NCI-H2171 treated with DMSO at 0.1 percent for 48 hours (cell line): Measurements from ENCODE around the gene VASH1.
"Not testable (repeated sequence)": the region's sequence is repeated elsewhere in the genome, so short reads cannot be mapped to it uniquely, and the experiment has no call there.

ENCODE experiments used
- DNase-seq: peaks from one replicate; lab custom pipeline; 2025; lab: John Stamatoyannopoulos, UW

Gene VASH1

GRCh38 chr14:76761136-76761959, at the start of gene VASH1:
Gene VASH1, plus strand, starts transcription at chr14:76761468. Its CDS starts 1,354 bp downstream, at chr14:76762822.
- peak; percentile 57 for DNase-seq

DNA sequence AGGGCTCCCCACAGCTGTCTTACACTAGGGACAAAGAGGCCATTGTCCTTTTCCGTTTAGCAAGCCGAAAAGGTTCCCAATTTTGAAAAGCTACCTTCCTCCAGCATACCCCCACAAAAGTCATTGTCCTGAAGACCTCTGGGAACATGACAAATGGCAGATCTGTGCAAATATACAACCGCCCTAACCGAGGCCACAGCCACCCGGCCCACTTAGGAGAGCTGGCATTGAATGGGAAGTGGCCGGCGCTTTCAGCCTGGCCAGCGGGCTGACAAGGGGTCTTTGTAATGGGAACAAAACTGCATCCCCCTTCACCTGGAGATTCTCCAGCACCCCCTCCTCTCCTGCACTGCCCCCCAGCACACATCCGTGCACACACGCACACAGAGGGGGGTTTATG, 48.1 kb upstream of the VASH1 start:
- DNase-seq: no peak

- DNase-seq: no peak
Observed at GRCh38 chr14:76714470-76714869, 46.8 kb upstream of the VASH1 start.

DNA sequence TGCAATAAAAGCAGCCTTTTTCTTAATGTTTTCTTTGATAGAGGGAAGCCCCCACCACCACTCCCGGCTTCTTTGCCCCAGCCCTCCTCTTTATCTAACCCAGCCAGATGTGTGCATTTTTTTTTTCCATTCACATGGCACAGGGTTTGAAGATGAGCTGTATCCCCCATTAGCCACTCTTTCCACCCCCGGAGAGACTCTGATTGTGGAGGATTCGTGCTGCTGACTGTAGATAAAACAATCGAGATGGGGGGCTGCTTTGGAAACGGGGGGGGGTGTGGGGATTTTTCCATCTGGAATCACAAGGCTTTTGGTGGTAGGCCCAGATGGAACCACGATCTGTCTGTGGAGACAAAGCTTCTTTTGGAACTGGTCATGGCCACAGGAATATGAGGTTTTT, 46.2 kb upstream of the VASH1 start:
- peak; percentile 9 for DNase-seq

DNA sequence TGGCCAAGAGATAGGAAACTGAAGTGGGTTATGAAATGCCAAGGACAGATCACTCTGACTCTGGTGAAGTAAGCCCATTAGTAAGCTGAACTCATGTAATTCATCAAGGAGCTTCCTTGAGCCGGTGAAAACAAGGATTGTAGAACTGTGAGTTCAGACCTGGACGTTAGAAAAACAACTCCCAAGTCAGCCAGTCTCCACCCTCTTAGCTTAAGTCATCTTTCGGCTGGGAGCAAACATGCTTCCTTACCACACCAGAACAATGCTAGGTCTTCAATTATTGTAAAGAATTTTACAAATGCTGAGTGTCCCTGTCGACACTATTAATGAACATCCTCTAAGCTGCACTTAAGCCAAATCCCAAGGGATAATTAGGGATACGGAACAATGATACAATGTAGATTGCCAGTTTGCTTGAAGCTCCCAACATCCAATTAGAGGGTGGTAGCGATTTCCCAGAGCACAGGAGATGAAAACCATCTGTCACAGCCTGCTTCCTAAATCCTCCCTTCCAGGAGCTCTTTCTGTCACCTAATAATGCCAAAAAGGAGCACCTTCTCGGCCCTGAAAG, 45.7 kb upstream of the VASH1 start:
- peak; percentile 93 for DNase-seq

DNA sequence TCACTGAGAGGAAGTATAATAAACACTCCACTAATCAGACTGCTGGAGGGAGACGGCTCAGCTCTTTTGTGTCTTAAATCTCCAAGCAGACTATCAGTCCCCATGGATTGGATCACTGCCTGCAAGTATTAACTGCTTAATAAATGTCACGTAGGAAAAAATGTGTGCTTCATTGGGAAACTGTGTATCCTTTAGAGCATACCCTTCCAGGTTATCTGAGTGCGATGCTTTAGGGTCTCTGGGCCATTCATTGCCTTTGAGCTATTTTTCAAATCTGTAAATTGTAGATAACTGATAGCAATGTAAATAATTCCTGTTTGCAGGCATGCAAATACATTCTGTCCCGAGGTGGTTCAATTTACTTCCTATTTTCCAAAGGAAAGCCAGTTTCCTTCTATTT, 45.0 kb upstream of the VASH1 start:
- no peak for DNase-seq

GRCh38 chr14:76717508-76718290, 43.6 kb upstream of the VASH1 start:
- DNase-seq: peak; percentile 18

GRCh38 chr14:76718306-76719040, 42.8 kb upstream of the VASH1 start:
- no peak for DNase-seq

DNA sequence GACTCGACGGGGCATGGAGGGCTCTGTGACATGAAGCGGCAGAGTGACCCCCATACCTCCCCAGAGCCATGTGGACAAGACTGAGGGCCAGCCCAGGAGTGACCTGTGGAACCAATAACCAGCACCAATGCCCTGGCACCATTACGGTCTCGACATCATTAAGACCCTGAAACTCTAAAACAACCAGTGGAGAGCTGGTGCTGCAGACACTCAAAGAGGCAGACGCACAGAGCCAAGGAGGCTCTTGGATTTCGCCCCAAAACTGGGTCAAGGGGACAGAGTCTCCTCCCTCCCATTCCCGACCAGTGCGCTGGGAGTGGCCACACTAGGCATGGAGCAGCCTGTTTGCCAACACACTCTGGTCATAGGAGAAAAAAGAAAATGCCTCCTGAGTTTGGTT, 41.6 kb upstream of the VASH1 start:
- no peak for DNase-seq

- peak; percentile 88 for DNase-seq
Observed at GRCh38 chr14:76720382-76720813, 40.9 kb upstream of the VASH1 start.

GRCh38 chr14:76721506-76721905, 39.8 kb upstream of the VASH1 start:
- not testable (repeated sequence) for DNase-seq

- DNase-seq: no peak
Observed at GRCh38 chr14:76724651-76725550, 36.4 kb upstream of the VASH1 start.

DNA sequence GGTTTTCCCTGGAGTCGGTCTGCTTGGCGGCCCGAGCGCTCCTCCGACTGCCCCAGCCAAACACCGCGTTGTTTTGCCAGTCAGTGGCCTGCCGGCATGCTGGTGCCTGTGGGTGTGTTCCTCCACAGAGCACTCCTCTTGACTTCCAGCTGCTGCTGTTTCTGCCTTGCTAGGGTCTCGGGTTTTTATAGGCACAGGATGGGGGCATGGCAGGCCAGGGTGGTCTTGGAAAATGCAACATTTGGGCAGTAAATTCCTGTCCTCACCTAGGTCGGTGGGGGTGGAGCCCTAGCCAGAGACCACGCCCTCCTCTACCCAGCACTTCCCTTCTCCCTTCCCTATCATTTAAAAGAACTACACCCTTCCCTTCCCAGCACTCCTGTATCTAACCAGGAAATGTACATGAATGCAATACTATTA, 34.7 kb upstream of the VASH1 start:
- DNase-seq: peak; percentile 48

DNA sequence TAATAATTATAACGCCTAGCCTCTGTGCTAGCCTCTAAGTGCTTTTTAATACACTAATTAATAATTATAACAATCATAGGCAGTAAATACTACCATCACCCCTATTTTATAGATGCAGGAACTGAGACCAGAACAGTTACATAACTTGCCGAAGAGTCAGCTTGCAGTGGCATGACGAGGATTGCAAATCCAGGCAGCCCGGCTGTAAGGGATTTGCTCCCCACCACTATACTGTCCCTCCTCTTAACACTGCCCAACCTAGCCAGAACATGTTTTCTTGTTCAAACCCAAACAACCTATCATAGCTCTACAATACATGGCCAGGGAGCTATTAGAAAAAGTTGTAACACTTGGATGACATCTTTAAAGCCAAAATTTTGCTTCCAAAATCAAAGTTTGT, 33.9 kb upstream of the VASH1 start:
- DNase-seq: no peak

GRCh38 chr14:76727901-76728300, 33.4 kb upstream of the VASH1 start:
- no peak for DNase-seq

DNA sequence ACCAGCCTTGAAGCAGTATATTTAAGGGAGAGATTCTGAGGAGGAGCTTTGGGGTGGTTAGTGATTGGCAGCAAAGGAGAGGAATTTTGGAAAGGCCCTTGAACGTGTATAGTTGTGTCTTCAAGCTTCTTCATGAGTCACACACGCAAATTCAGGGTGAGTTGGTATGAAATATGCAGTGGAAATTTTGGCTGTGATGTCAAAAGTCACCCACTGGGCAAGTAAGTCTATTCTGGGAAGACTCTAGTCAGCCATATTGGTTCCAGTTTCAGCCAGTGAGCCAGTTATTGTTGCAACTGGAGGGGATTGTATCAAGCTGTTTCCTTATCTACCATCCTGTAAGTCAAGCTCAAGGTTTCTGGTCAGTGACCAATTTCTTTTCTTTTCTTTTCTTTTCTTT, 32.0 kb upstream of the VASH1 start:
- DNase-seq: no peak

- no peak for DNase-seq
Observed at GRCh38 chr14:76729953-76730505, 31.2 kb upstream of the VASH1 start.

- not testable (repeated sequence) for DNase-seq
Observed at GRCh38 chr14:76734501-76734900, 26.8 kb upstream of the VASH1 start.

GRCh38 chr14:76736514-76736913, 24.8 kb upstream of the VASH1 start:
- DNase-seq: no peak

- DNase-seq: no peak
Observed at GRCh38 chr14:76741074-76741473, 20.2 kb upstream of the VASH1 start.

DNA sequence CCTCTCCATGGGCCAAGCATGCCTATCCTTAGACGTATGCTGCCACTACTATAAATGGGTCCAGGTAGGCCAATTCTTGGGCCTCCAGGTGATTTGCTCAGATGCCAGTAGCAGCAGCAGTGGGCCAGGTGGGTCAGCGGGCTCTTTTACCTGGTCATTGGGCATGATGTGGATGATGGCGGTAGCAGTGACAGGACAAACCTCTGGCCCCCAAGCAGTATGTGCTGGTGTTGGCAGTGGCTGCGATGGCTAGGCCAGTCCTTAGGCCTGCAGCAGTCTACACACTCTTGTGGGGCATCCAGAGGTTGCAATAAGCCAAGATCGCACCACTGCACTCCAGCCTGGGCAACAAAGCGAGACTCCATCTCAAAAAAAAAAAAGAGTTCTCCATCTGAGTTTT, 19.1 kb upstream of the VASH1 start:
- no peak for DNase-seq
